Measurements from ENCODE around the gene NACC2. TPM values are rescaled to one million over a fixed set of nuclear protein-coding genes. Genes with fewer than 3 reads are reported as not detected.

Gene NACC2
- polyA plus RNA-seq, 1 of the 3 experiments (the other 2 are of a cell fraction), result 22.1 TPM

GRCh38 chr9:135992486-135993408 lies 102.3 kb downstream of the NACC2 start:
- no peaks in the 10 kb centered on the region for H3K36me3 ChIP-seq (replicated peaks in 1 of 2; ENCODE audit: control insufficient read depth in 1 of 2, insufficient read depth in 2 of 2, low read length in 1 of 2)
- H3K4me3 ChIP-seq (ENCODE audit: low read depth in 2 of 2, low read length in 1 of 2), result peak overlapping the region; percentile 42 to 56
- WGBS (ENCODE audit: low lambda C conversion rate), result 0% methylated on average over 8 of the region's 32 CpGs
- peak overlapping the region; percentile 69 to 99 for H3K27ac ChIP-seq (ENCODE audit: low read depth in 2 of 2, low read length in 1 of 2)
- no peaks in the 10 kb centered on the region for H3K27me3 ChIP-seq (ENCODE audit: insufficient read depth)
- H3F3A ChIP-seq (replicated peaks; ENCODE audit: insufficient read depth), result peaks cover 9% of the 10 kb centered on the region
- peak overlapping the region; percentile 69 for H3K9ac ChIP-seq
- peaks cover 16 to 72% of the 10 kb centered on the region in 2 experiments; a peak in 3 of 4 replicates for H3K4me1 ChIP-seq (ENCODE audit: control insufficient read depth in 1 of 2, insufficient read depth in 2 of 2, low read depth in 1 of 2, low read length in 1 of 2)
- ChIA-PET POLR2A (interaction anchor here (2.0 kb wide), 1 partner anchor 125 kb away, joined by 5 read pairs; no protein-coding TSS in a partner anchor), CTCF (interaction anchor here (1.4 to 2.2 kb wide), 3 partner anchors 9 to 130 kb away, joined by 5 to 11 read pairs (median 6); no protein-coding TSS in a partner anchor)
- H3K79me2 ChIP-seq (ENCODE audit: insufficient read depth), result no peaks in the 10 kb centered on the region
- peak overlapping the region; percentile 90 for H3K4me2 ChIP-seq
- no peaks in the 10 kb centered on the region for H3K9me2 ChIP-seq
- DNase-seq, result peak; percentile 89
- peak overlapping the region; percentile 54; the same call in 1 of the 2 replicates for H2AFZ ChIP-seq (ENCODE audit: low read depth)
- no peaks in the 10 kb centered on the region for H3K9me3 ChIP-seq
- no peaks in the 10 kb centered on the region for H4K20me1 ChIP-seq (ENCODE audit: insufficient read depth)
- TF ChIP-seq, protein P1, sequence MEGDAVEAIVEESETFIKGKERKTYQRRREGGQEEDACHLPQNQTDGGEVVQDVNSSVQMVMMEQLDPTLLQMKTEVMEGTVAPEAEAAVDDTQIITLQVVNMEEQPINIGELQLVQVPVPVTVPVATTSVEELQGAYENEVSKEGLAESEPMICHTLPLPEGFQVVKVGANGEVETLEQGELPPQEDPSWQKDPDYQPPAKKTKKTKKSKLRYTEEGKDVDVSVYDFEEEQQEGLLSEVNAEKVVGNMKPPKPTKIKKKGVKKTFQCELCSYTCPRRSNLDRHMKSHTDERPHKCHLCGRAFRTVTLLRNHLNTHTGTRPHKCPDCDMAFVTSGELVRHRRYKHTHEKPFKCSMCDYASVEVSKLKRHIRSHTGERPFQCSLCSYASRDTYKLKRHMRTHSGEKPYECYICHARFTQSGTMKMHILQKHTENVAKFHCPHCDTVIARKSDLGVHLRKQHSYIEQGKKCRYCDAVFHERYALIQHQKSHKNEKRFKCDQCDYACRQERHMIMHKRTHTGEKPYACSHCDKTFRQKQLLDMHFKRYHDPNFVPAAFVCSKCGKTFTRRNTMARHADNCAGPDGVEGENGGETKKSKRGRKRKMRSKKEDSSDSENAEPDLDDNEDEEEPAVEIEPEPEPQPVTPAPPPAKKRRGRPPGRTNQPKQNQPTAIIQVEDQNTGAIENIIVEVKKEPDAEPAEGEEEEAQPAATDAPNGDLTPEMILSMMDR (IDR thresholded peaks at IDR 0.05), result no peak
- TF ChIP-seq SIN3A (IDR thresholded peaks at IDR 0.05; ENCODE audit: borderline replicate concordance, low read depth, low read length) (no peak), NFIC (IDR thresholded peaks at IDR 0.05; ENCODE audit: borderline replicate concordance) (peak; percentile 39; the same call in 1 of the 2 replicates), MEF2A (IDR thresholded peaks at IDR 0.05; ENCODE audit: borderline replicate concordance, low read depth) (no peak), GABPA (IDR thresholded peaks at IDR 0.05; ENCODE audit: low read depth) (no peak), PBX3 (IDR thresholded peaks at IDR 0.05) (peak; percentile 73), FOXM1 (IDR thresholded peaks at IDR 0.05; ENCODE audit: low read depth) (no peak), JUND (IDR thresholded peaks at IDR 0.05) (no peak), NRF1 (IDR thresholded peaks at IDR 0.05; ENCODE audit: low read depth, low read length) (no peak), RFX5 (IDR thresholded peaks at IDR 0.05; ENCODE audit: low read length) (no peak), TEAD4 (IDR thresholded peaks at IDR 0.05; ENCODE audit: borderline replicate concordance, insufficient read depth) (no peak), TAF1 (IDR thresholded peaks at IDR 0.05; ENCODE audit: borderline replicate concordance, low read depth, low read length) (no peak), RXRA (IDR thresholded peaks at IDR 0.05; ENCODE audit: borderline replicate concordance, low read depth) (no peak), POLR2AphosphoS5 (IDR thresholded peaks at IDR 0.05; ENCODE audit: low read depth, low read length) (peak; percentile 42), GATA2 (CRISPR knock-in tag; IDR thresholded peaks at IDR 0.05) (0 out of 2 replicates have a peak, but pooled peaks have one; percentile 22), CHD2 (IDR thresholded peaks at IDR 0.05; ENCODE audit: low read length, partially characterized antibody) (peak; percentile 54), MAX (IDR thresholded peaks at IDR 0.05; ENCODE audit: low read depth) (peak; percentile 61), RAD21 (IDR thresholded peaks at IDR 0.05; ENCODE audit: low read length) (no peak), SMC3 (IDR thresholded peaks at IDR 0.05; ENCODE audit: low read depth, low read length) (0 out of 2 replicates have a peak, but pooled peaks have one; percentile 3)
- TF ChIP-seq, protein P2, sequence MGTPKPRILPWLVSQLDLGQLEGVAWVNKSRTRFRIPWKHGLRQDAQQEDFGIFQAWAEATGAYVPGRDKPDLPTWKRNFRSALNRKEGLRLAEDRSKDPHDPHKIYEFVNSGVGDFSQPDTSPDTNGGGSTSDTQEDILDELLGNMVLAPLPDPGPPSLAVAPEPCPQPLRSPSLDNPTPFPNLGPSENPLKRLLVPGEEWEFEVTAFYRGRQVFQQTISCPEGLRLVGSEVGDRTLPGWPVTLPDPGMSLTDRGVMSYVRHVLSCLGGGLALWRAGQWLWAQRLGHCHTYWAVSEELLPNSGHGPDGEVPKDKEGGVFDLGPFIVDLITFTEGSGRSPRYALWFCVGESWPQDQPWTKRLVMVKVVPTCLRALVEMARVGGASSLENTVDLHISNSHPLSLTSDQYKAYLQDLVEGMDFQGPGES (IDR thresholded peaks at IDR 0.05; ENCODE audit: low read depth, low read length), result no peak
- TF ChIP-seq, protein P3, sequence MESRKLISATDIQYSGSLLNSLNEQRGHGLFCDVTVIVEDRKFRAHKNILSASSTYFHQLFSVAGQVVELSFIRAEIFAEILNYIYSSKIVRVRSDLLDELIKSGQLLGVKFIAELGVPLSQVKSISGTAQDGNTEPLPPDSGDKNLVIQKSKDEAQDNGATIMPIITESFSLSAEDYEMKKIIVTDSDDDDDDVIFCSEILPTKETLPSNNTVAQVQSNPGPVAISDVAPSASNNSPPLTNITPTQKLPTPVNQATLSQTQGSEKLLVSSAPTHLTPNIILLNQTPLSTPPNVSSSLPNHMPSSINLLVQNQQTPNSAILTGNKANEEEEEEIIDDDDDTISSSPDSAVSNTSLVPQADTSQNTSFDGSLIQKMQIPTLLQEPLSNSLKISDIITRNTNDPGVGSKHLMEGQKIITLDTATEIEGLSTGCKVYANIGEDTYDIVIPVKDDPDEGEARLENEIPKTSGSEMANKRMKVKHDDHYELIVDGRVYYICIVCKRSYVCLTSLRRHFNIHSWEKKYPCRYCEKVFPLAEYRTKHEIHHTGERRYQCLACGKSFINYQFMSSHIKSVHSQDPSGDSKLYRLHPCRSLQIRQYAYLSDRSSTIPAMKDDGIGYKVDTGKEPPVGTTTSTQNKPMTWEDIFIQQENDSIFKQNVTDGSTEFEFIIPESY (IDR thresholded peaks at IDR 0.05; ENCODE audit: borderline replicate concordance, low read depth), result no peak
- TF ChIP-seq, protein P4, sequence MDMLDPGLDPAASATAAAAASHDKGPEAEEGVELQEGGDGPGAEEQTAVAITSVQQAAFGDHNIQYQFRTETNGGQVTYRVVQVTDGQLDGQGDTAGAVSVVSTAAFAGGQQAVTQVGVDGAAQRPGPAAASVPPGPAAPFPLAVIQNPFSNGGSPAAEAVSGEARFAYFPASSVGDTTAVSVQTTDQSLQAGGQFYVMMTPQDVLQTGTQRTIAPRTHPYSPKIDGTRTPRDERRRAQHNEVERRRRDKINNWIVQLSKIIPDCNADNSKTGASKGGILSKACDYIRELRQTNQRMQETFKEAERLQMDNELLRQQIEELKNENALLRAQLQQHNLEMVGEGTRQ (IDR thresholded peaks at IDR 0.05; ENCODE audit: borderline replicate concordance, low read depth, low read length), result no peak
